AG10803 (cell line): ENCODE data around the gene SCYGR4.

Experiments
- DNase-seq: peaks from one replicate; pipeline ENCODE4 v3.0.0; 2010; ENCODE audit warnings: low read depth
- H3K4me3 ChIP-seq: 2 replicates; pipeline ENCODE4 v1.5.1; 2011; ENCODE audit warnings: mild to moderate bottlenecking, low read length, control low read depth
- TF ChIP-seq, protein P1 (sequence below): conservative IDR thresholded peaks from 2 replicates; pipeline ENCODE4 v1.5.1; 2011; ENCODE audit warnings: mild to moderate bottlenecking, low read length, control low read depth, inconsistent platforms

Gene SCYGR4

GRCh38 chr2:227626580-227627151 is 9.4 kb downstream of the SCYGR4 start:
- no peak overlapping the region for H3K4me3 ChIP-seq
- TF ChIP-seq, protein P1, sequence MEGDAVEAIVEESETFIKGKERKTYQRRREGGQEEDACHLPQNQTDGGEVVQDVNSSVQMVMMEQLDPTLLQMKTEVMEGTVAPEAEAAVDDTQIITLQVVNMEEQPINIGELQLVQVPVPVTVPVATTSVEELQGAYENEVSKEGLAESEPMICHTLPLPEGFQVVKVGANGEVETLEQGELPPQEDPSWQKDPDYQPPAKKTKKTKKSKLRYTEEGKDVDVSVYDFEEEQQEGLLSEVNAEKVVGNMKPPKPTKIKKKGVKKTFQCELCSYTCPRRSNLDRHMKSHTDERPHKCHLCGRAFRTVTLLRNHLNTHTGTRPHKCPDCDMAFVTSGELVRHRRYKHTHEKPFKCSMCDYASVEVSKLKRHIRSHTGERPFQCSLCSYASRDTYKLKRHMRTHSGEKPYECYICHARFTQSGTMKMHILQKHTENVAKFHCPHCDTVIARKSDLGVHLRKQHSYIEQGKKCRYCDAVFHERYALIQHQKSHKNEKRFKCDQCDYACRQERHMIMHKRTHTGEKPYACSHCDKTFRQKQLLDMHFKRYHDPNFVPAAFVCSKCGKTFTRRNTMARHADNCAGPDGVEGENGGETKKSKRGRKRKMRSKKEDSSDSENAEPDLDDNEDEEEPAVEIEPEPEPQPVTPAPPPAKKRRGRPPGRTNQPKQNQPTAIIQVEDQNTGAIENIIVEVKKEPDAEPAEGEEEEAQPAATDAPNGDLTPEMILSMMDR, result no peak
- DNase-seq, result no peak

GRCh38 chr2:227627769-227628168 is 10.5 kb downstream of the SCYGR4 start:
- no peak overlapping the region for H3K4me3 ChIP-seq
- DNase-seq, result no peak
- TF ChIP-seq, protein P1, result no peak

DNA sequence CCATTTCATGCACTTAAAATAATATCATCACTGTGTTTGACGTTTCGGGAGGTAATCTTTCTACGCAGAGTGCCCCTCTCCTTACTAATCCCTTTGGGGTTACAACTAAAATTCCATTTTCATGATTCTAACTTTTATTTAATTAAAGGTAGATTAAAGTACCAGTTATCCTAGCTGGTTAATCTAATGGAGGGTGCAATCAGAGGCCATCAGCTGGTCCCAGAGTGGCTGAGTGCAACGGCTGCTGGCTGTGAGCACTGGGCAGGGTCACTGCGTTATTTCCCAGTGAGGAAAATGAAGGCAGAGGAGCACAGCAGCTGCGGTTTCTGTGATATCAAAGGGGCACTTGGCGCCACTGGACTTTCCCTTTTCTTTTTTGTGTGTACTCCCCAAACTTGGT is 12.1 kb downstream of the SCYGR4 start:
- no peak for DNase-seq
- no peak overlapping the region for H3K4me3 ChIP-seq
- TF ChIP-seq, protein P1, result no peak

DNA sequence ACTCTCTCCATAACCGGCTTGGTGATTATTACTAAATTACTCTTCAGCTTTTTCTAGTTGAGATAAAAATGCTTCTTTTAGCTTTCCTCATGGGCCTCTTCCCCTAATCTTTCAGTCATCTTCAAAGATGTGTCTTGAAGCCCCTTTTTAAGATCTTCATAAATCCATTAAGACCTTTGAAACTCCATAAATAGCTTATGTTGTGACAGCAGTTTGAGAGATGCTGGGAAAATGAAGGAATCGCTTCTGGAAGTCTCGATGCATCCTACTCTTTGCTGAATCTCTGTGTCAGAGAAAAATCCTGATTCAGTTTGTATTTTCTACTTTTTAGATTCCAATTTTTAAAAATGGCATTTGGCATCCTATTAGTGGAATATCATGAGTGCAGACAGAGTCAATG is 13.0 kb downstream of the SCYGR4 start:
- no peak overlapping the region for H3K4me3 ChIP-seq
- TF ChIP-seq, protein P1, result no peak
- DNase-seq, result no peak

DNA sequence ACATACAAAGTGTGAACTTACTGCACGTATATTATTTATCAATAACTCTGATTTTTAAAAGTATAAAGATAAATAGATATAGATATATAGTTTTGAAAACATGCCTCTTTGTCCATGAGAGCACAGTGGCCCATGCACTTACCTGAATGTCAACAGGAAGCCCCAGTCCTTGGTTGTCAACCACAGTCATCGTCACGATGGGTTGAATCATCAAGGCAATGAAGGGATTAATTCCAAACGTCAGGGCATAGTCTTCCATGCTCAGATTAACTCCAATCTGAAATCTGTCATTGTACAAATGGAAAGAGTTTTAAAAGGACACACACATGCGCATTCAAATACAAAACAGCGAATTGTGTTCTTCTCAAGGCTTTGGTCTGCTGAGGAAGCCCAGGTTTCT is 15.5 kb downstream of the SCYGR4 start:
- TF ChIP-seq, protein P1, result no peak
- no peak overlapping the region for H3K4me3 ChIP-seq
- no peak for DNase-seq

DNA sequence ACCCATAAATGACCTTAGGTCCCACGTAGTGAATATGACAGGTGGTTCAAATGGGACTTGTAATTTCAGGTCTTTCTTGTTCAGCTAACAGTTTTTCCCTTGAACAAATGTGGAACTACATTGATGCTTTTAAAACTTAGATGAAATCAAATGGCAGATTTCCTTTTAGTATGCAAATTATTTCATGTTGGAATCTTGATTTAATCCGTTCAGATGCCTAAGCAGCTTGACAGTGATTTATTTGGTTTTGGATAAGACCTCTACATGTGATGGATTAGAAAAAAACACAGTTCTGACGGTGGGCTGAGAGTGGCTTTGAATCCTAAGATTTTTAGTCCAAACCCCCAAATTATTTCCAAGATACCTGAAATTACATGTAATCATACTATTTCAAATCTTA is 16.9 kb downstream of the SCYGR4 start:
- TF ChIP-seq, protein P1, result no peak
- DNase-seq, result no peak
- H3K4me3 ChIP-seq, result no peak overlapping the region

GRCh38 chr2:227642656-227643055 is 25.4 kb downstream of the SCYGR4 start:
- DNase-seq, result no peak
- TF ChIP-seq, protein P1, result no peak
- no peak overlapping the region for H3K4me3 ChIP-seq
